ENCODE data around the gene BCAP29. TPM values are rescaled to one million over a fixed set of nuclear protein-coding genes. Genes with fewer than 3 reads are reported as not detected.

BCAP29 gene
- total and polyA plus RNA-seq, 9 of the 15 experiments (the other 6 are each of a cell fraction or from before 2014, with no cell fraction given) = 63.4 to 137 (median 79.7) TPM

DNA sequence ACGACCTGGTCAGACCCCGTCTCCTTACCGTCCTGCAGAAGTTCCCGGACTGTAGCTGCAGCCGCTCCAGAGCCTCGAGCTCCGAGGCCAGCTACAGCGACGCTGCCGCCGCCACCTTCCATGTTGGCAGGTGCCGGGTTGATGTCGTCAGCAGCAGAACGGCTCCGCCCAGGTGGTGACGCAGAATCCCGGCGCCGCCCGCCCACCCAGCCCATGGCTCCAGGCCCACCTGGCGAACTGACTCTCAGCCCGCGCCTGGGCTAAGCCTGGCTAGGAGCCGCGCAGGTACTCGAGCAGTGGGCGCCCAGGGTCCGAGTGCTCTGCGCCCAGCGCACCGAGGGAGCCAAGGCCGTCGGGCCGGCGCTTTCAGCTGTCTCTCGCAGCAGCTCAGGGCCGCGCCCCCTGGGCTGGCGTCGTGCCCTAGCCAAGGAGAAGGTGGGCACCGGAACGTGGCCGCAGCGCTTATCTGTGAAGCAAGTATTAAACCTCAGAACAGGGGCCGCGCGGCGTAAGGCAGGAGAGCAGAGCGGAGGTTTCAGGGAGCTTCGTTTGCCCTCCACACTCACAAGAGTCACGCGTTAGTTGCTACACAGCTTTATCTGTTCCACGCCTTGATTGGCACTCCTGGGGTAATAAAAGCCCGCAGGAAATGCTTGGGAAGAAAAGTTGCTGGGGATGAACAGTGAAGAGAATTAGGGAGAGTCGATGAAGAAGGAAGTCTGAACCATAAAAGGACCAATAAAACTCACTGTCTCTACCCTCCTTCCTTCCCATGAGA is 16.1 kb upstream of the BCAP29 start, which contains the start of the genes COG5 and DUS4L (continued):
- TF ChIP-seq, protein P1, sequence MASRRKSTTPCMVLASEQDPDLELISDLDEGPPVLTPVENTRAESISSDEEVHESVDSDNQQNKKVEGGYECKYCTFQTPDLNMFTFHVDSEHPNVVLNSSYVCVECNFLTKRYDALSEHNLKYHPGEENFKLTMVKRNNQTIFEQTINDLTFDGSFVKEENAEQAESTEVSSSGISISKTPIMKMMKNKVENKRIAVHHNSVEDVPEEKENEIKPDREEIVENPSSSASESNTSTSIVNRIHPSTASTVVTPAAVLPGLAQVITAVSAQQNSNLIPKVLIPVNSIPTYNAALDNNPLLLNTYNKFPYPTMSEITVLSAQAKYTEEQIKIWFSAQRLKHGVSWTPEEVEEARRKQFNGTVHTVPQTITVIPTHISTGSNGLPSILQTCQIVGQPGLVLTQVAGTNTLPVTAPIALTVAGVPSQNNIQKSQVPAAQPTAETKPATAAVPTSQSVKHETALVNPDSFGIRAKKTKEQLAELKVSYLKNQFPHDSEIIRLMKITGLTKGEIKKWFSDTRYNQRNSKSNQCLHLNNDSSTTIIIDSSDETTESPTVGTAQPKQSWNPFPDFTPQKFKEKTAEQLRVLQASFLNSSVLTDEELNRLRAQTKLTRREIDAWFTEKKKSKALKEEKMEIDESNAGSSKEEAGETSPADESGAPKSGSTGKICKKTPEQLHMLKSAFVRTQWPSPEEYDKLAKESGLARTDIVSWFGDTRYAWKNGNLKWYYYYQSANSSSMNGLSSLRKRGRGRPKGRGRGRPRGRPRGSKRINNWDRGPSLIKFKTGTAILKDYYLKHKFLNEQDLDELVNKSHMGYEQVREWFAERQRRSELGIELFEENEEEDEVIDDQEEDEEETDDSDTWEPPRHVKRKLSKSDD (conservative IDR thresholded peaks at IDR 0.05; ENCODE audit: low read length) = no peak
- TF ChIP-seq, protein P2, sequence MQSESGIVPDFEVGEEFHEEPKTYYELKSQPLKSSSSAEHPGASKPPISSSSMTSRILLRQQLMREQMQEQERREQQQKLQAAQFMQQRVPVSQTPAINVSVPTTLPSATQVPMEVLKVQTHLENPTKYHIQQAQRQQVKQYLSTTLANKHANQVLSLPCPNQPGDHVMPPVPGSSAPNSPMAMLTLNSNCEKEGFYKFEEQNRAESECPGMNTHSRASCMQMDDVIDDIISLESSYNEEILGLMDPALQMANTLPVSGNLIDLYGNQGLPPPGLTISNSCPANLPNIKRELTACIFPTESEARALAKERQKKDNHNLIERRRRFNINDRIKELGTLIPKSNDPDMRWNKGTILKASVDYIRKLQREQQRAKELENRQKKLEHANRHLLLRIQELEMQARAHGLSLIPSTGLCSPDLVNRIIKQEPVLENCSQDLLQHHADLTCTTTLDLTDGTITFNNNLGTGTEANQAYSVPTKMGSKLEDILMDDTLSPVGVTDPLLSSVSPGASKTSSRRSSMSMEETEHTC (IDR thresholded peaks at IDR 0.05) = no peak; the same call in 1 of the 2 replicates
- TF ChIP-seq MEF2D (tag; conservative IDR thresholded peaks at IDR 0.05; ENCODE audit: low read depth) (no peak), BRD4 (IDR thresholded peaks at IDR 0.05) (no peak; the same call in 1 of the 2 replicates), TAF7 (tag; IDR thresholded peaks at IDR 0.05) (peak; percentile 70; the same call in 1 of the 2 replicates), ZNF589 (CRISPR knock-in tag; IDR thresholded peaks at IDR 0.05; ENCODE audit: low read depth) (no peak), HDAC8 (tag; IDR thresholded peaks at IDR 0.05) (no peak), PTTG1 (tag; IDR thresholded peaks at IDR 0.05; ENCODE audit: low read depth) (no peak), ZNF146 (CRISPR knock-in tag; IDR thresholded peaks at IDR 0.05; ENCODE audit: unreplicated experiment) (no peak), RBM14 (IDR thresholded peaks at IDR 0.05; ENCODE audit: borderline replicate concordance, insufficient read depth, low read depth, low read length) (no peak), ZBTB8A (IDR thresholded peaks at IDR 0.05; ENCODE audit: partially characterized antibody) (no peak), ZC3H11A (IDR thresholded peaks at IDR 0.05; ENCODE audit: low read depth, low read length) (no peak), NCOA1 (IDR thresholded peaks at IDR 0.05; ENCODE audit: low read depth) (peak; percentile 24; the same call in 1 of the 2 replicates)
- TF ChIP-seq, protein P3, sequence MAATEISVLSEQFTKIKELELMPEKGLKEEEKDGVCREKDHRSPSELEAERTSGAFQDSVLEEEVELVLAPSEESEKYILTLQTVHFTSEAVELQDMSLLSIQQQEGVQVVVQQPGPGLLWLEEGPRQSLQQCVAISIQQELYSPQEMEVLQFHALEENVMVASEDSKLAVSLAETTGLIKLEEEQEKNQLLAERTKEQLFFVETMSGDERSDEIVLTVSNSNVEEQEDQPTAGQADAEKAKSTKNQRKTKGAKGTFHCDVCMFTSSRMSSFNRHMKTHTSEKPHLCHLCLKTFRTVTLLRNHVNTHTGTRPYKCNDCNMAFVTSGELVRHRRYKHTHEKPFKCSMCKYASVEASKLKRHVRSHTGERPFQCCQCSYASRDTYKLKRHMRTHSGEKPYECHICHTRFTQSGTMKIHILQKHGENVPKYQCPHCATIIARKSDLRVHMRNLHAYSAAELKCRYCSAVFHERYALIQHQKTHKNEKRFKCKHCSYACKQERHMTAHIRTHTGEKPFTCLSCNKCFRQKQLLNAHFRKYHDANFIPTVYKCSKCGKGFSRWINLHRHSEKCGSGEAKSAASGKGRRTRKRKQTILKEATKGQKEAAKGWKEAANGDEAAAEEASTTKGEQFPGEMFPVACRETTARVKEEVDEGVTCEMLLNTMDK (IDR thresholded peaks at IDR 0.05; ENCODE audit: borderline replicate concordance, insufficient read depth, low read depth, low read length, poor library complexity, severe bottlenecking) = no peak
- TF ChIP-seq, protein P4, sequence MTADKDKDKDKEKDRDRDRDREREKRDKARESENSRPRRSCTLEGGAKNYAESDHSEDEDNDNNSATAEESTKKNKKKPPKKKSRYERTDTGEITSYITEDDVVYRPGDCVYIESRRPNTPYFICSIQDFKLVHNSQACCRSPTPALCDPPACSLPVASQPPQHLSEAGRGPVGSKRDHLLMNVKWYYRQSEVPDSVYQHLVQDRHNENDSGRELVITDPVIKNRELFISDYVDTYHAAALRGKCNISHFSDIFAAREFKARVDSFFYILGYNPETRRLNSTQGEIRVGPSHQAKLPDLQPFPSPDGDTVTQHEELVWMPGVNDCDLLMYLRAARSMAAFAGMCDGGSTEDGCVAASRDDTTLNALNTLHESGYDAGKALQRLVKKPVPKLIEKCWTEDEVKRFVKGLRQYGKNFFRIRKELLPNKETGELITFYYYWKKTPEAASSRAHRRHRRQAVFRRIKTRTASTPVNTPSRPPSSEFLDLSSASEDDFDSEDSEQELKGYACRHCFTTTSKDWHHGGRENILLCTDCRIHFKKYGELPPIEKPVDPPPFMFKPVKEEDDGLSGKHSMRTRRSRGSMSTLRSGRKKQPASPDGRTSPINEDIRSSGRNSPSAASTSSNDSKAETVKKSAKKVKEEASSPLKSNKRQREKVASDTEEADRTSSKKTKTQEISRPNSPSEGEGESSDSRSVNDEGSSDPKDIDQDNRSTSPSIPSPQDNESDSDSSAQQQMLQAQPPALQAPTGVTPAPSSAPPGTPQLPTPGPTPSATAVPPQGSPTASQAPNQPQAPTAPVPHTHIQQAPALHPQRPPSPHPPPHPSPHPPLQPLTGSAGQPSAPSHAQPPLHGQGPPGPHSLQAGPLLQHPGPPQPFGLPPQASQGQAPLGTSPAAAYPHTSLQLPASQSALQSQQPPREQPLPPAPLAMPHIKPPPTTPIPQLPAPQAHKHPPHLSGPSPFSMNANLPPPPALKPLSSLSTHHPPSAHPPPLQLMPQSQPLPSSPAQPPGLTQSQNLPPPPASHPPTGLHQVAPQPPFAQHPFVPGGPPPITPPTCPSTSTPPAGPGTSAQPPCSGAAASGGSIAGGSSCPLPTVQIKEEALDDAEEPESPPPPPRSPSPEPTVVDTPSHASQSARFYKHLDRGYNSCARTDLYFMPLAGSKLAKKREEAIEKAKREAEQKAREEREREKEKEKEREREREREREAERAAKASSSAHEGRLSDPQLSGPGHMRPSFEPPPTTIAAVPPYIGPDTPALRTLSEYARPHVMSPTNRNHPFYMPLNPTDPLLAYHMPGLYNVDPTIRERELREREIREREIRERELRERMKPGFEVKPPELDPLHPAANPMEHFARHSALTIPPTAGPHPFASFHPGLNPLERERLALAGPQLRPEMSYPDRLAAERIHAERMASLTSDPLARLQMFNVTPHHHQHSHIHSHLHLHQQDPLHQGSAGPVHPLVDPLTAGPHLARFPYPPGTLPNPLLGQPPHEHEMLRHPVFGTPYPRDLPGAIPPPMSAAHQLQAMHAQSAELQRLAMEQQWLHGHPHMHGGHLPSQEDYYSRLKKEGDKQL (CRISPR knock-in tag; IDR thresholded peaks at IDR 0.05; ENCODE audit: borderline replicate concordance) = peak; percentile 63; the same call in 1 of the 2 replicates
